PC-3 (cell line): Measurements from ENCODE around the gene SPACDR.

Experiments
- EZH2 ChIP-seq: fragments of 300-600 bp; sonication (generic); IDR thresholded peaks from one replicate; pipeline ENCODE4 v1.6.1; 2017; ENCODE audit warnings: antibody characterized with exemption, mild to moderate bottlenecking, low read length; ENCODE audit not compliant: unreplicated experiment
- TF ChIP-seq, protein P1 (sequence below): fragments of 300-600 bp; sonication (generic); conservative IDR thresholded peaks from 2 replicates; pipeline ENCODE4 v1.5.1; 2017; ENCODE audit warnings: antibody characterized with exemption, low read depth, mild to moderate bottlenecking, low read length

GRCh38 chr7:100433276-100433591 lies 30.8 kb downstream of the SPACDR start:
- TF ChIP-seq, protein P1, sequence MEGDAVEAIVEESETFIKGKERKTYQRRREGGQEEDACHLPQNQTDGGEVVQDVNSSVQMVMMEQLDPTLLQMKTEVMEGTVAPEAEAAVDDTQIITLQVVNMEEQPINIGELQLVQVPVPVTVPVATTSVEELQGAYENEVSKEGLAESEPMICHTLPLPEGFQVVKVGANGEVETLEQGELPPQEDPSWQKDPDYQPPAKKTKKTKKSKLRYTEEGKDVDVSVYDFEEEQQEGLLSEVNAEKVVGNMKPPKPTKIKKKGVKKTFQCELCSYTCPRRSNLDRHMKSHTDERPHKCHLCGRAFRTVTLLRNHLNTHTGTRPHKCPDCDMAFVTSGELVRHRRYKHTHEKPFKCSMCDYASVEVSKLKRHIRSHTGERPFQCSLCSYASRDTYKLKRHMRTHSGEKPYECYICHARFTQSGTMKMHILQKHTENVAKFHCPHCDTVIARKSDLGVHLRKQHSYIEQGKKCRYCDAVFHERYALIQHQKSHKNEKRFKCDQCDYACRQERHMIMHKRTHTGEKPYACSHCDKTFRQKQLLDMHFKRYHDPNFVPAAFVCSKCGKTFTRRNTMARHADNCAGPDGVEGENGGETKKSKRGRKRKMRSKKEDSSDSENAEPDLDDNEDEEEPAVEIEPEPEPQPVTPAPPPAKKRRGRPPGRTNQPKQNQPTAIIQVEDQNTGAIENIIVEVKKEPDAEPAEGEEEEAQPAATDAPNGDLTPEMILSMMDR: no peak
- no peak for TF ChIP-seq EZH2
